ENCODE measurements around the gene SMARCD3. TPM values are rescaled to one million over a fixed set of nuclear protein-coding genes. Genes with fewer than 3 reads are reported as not detected.

Gene SMARCD3
- total RNA-seq, 1 donor from 2014 or later = 132 TPM

GRCh38 chr7:151195616-151196450 is 52.7 kb downstream of the SMARCD3 start:
- intact Hi-C loops (cut with micrococcal nuclease) = no loop called here
- DNase-seq (no peak), ATAC-seq (no peak)

GRCh38 chr7:151194188-151194587 is 54.3 kb downstream of the SMARCD3 start:
- ATAC-seq (no peak), DNase-seq (no peak)
- intact Hi-C loops (cut with micrococcal nuclease) = no loop called here

GRCh38 chr7:151193203-151193978 is 55.1 kb downstream of the SMARCD3 start:
- intact Hi-C loops (cut with micrococcal nuclease) = no loop called here
- DNase-seq = no peak
- ATAC-seq = no peak

- DNase-seq (no peak), ATAC-seq (no peak)
- intact Hi-C loops (cut with micrococcal nuclease) = no loop called here
These were observed 56.4 kb downstream of the SMARCD3 start for GRCh38 chr7:151192002-151192539.

GRCh38 chr7:151191544-151191943 is 57.0 kb downstream of the SMARCD3 start:
- DNase-seq = no peak
- no peak for ATAC-seq

GRCh38 chr7:151189038-151189437 is 59.5 kb downstream of the SMARCD3 start:
- DNase-seq (no peak), ATAC-seq (no peak)
- intact Hi-C loops (cut with micrococcal nuclease) = no loop called here

More at GRCh38 chr7:151191544-151191943, 57.0 kb downstream of the SMARCD3 start:
- intact Hi-C loops (cut with micrococcal nuclease) = no loop called here

Other genes starting within 250 kb of the SMARCD3 start
- gene ATG9B, start 224.2 kb downstream of the SMARCD3 start, total RNA-seq = not detected
- gene ABCB8, start 220.2 kb downstream of the SMARCD3 start, total RNA-seq = 29.7 TPM
- gene ASIC3, start 200.2 kb downstream of the SMARCD3 start, total RNA-seq = 8.6 TPM
- 8.1 TPM for gene CDK5, start 190.8 kb downstream of the SMARCD3 start, total RNA-seq
- 64.1 TPM for gene SLC4A2, start 189.1 kb downstream of the SMARCD3 start, total RNA-seq
- 79.4 TPM for gene FASTK, start 167.9 kb downstream of the SMARCD3 start, total RNA-seq
- 38.7 TPM for gene TMUB1, start 165.2 kb downstream of the SMARCD3 start, total RNA-seq
- 69.7 TPM for gene AGAP3, start 162.2 kb downstream of the SMARCD3 start, total RNA-seq
- gene GBX1, start 81.0 kb downstream of the SMARCD3 start, total RNA-seq = 1.5 TPM
- gene ASB10, start 61.4 kb downstream of the SMARCD3 start, total RNA-seq = 46.1 TPM
- gene H2BK1, start 38.2 kb downstream of the SMARCD3 start, total RNA-seq = not detected
- gene ABCF2, start 21.5 kb downstream of the SMARCD3 start, total RNA-seq = 27.6 TPM
- 12.1 TPM for gene CHPF2, start 16.2 kb downstream of the SMARCD3 start, total RNA-seq
- 36.5 TPM for gene NUB1, start 93.1 kb upstream of the SMARCD3 start, total RNA-seq
- 0.37 TPM for gene WDR86, start 161.3 kb upstream of the SMARCD3 start, total RNA-seq
- gene CRYGN, start 191.4 kb upstream of the SMARCD3 start, total RNA-seq = not detected

Data from left ventricle myocardium superior (tissue), 1 donor.